ENCODE data around the gene TMEM270. TPM values are rescaled to one million over a fixed set of nuclear protein-coding genes. Genes with fewer than 3 reads are reported as not detected.

The TMEM270 gene
- total RNA-seq, 1 experiment from 2014 or later, result not detected

DNA sequence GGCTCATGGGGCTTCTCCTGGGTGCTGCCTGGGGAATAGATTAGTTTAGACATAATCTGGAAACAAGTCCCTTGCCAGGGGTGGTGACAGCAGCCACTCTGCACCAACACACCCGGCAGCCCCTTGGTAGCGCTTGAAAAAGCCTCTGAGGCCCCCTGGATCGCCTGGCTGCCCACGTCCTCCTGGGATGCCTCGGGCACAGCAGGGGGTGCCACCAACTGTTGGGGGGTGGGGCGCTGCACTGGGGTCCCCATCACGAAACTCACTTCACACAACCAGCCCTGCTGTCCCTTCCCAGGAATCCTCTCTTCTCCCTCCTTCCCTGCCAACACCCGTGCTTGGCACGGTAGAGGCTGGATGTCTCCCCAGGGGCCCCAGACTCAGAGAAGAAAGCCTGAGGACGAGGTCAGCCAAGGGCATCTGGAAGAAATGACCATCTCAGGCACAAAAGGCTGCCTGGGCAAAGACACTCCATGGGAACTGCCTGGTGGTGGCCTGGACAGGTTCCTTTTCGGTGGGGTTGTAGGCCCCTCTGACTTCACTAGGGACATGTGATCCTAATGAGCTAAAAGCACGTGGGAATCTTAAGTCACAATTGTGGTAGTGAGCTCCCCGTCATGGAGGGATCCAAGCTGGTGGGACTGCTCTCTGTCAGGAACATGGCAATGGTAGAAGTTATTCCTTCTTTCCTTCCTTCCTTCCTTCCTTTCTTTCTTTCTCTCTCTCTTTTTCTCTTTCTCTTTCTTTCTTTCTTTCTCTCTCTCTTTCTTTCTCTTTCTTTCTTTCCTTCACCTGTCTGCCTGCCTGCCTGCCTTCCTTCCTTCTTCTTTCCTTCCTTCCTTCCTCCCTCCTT lies 11.3 kb downstream of the TMEM270 start:
- no TSS peak for BruUV-seq (replicated peaks)
- Mint-ChIP-seq H3K9me3 (ENCODE audit: unreplicated experiment) (no peaks in the 10 kb centered on the region), H3K4me3 (ENCODE audit: unreplicated experiment) (no peak overlapping the region), H3K4me1 (ENCODE audit: insufficient read depth, unreplicated experiment) (no peaks in the 10 kb centered on the region), H3K27ac (ENCODE audit: low read depth, unreplicated experiment) (no peak overlapping the region), H3K27me3 (ENCODE audit: insufficient read depth, unreplicated experiment) (peaks cover 14% of the 10 kb centered on the region), H3K36me3 (ENCODE audit: insufficient read depth, unreplicated experiment) (no peaks in the 10 kb centered on the region)
- ChIA-PET CTCF (interaction anchor here (0.6 to 0.7 kb wide), 2 partner anchors 89 to 529 kb away, joined by 3 to 4 read pairs; no protein-coding TSS in a partner anchor), POLR2A (no interaction called here)
- no peak for DNase-seq (ENCODE audit: unreplicated experiment)
- intact Hi-C loops (cut with micrococcal nuclease), result no loop called here
- TF ChIP-seq, protein P1, sequence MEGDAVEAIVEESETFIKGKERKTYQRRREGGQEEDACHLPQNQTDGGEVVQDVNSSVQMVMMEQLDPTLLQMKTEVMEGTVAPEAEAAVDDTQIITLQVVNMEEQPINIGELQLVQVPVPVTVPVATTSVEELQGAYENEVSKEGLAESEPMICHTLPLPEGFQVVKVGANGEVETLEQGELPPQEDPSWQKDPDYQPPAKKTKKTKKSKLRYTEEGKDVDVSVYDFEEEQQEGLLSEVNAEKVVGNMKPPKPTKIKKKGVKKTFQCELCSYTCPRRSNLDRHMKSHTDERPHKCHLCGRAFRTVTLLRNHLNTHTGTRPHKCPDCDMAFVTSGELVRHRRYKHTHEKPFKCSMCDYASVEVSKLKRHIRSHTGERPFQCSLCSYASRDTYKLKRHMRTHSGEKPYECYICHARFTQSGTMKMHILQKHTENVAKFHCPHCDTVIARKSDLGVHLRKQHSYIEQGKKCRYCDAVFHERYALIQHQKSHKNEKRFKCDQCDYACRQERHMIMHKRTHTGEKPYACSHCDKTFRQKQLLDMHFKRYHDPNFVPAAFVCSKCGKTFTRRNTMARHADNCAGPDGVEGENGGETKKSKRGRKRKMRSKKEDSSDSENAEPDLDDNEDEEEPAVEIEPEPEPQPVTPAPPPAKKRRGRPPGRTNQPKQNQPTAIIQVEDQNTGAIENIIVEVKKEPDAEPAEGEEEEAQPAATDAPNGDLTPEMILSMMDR (IDR thresholded peaks at IDR 0.05; ENCODE audit: unreplicated experiment), result no peak

DNA sequence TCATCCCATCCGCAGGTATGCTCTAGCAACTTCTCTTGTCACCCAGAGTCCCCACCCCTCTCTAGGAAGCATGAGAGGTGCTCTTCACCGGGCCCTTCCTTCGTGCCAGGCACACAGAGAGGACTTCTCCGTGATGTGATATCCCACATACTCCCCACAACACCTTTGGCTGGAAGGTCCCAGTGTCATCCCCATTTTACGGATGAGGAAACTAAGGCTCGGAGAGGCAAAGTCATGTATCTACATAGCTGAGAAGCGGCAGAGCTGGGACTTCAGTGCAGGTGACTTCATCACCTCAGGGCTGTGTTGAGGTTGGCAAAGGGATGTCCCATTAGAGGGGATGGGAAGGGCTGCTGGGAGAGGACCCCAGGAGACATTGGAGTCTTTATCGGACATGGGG lies 15.4 kb downstream of the TMEM270 start:
- intact Hi-C loops (cut with micrococcal nuclease), result no loop called here
- Mint-ChIP-seq H3K36me3 (ENCODE audit: insufficient read depth, unreplicated experiment) (no peaks in the 10 kb centered on the region), H3K9me3 (ENCODE audit: unreplicated experiment) (no peaks in the 10 kb centered on the region), H3K4me1 (ENCODE audit: insufficient read depth, unreplicated experiment) (peaks cover 7% of the 10 kb centered on the region), H3K27me3 (ENCODE audit: insufficient read depth, unreplicated experiment) (peaks cover 14% of the 10 kb centered on the region), H3K27ac (ENCODE audit: low read depth, unreplicated experiment) (no peak overlapping the region), H3K4me3 (ENCODE audit: unreplicated experiment) (no peak overlapping the region)
- CTCF ChIA-PET, result interaction anchor here (0.5 to 1.2 kb wide), 2 partner anchors 150 to 516 kb away, joined by 3 to 5 read pairs; no protein-coding TSS in a partner anchor
- TF ChIP-seq, protein P1 (IDR thresholded peaks at IDR 0.05; ENCODE audit: unreplicated experiment), result no peak
- no peak for DNase-seq (ENCODE audit: unreplicated experiment)
- POLR2A ChIA-PET, result no interaction called here
- BruUV-seq (replicated peaks), result no TSS peak

- ChIA-PET POLR2A (no interaction called here), CTCF (interaction anchor here (0.6 to 1.2 kb wide), 2 partner anchors 150 to 468 kb away, joined by 3 to 5 read pairs; no protein-coding TSS in a partner anchor)
- H3K27me3 Mint-ChIP-seq (ENCODE audit: insufficient read depth, unreplicated experiment), result peaks cover 14% of the 10 kb centered on the region
- no peak for DNase-seq (ENCODE audit: unreplicated experiment)
- no TSS peak for BruUV-seq (replicated peaks)
- H3K36me3 Mint-ChIP-seq (ENCODE audit: insufficient read depth, unreplicated experiment), result no peaks in the 10 kb centered on the region
- peaks cover 7% of the 10 kb centered on the region for H3K4me1 Mint-ChIP-seq (ENCODE audit: insufficient read depth, unreplicated experiment)
- intact Hi-C loops (cut with micrococcal nuclease), result no loop called here
- H3K9me3 Mint-ChIP-seq (ENCODE audit: unreplicated experiment), result no peaks in the 10 kb centered on the region
- no peak overlapping the region for H3K4me3 Mint-ChIP-seq (ENCODE audit: unreplicated experiment)
- TF ChIP-seq, protein P1 (IDR thresholded peaks at IDR 0.05; ENCODE audit: unreplicated experiment), result no peak
- H3K27ac Mint-ChIP-seq (ENCODE audit: low read depth, unreplicated experiment), result no peak overlapping the region
These were observed 16.0 kb downstream of the TMEM270 start for GRCh38 chr7:73876973-73877372.

DNA sequence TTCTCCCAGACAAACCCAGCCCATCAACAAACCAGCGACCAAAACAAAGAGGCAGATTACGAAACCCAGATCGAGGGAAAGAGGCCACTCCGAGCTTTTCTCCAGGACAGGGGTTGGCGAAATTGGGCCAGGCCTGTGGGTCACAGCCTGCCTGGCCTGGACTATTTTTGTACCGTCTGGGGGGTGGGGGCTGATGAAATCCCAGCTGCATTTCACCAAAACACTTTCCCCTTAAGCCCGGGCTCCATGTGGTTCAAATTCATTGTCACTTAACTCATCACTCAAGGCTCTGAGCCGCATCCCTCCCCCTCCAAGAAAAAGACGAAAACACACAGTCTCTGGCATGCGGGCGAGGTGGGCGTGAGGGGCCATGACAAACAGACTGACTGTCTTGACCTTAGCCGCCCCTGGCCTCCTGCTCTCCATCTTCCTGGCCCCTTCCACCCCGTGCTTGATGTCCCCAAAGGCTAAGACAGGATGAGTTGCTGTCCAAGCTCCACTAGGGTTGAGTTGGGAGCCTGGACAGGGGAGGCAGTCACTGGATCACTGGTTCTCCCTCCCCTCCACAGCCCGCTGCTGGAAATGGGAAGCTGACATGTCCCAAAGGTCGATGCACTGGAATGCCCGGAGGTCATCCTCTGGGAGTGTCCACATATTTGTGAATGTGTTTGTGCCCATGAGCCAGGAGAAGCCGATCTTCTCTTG lies 19.2 kb downstream of the TMEM270 start:
- H3K4me3 Mint-ChIP-seq (ENCODE audit: unreplicated experiment), result no peak overlapping the region
- no peaks in the 10 kb centered on the region for H3K27me3 Mint-ChIP-seq (ENCODE audit: insufficient read depth, unreplicated experiment)
- H3K9me3 Mint-ChIP-seq (ENCODE audit: unreplicated experiment), result no peaks in the 10 kb centered on the region
- BruUV-seq (replicated peaks), result no TSS peak
- H3K4me1 Mint-ChIP-seq (ENCODE audit: insufficient read depth, unreplicated experiment), result peaks cover 7% of the 10 kb centered on the region
- H3K27ac Mint-ChIP-seq (ENCODE audit: low read depth, unreplicated experiment), result no peak overlapping the region
- no peaks in the 10 kb centered on the region for H3K36me3 Mint-ChIP-seq (ENCODE audit: insufficient read depth, unreplicated experiment)
- CTCF ChIA-PET, result interaction anchor here (0.6 to 4.2 kb wide), 11 partner anchors 10 to 521 kb away, joined by 3 to 22 read pairs (median 4); partner anchors contain the start of gene ELN
- intact Hi-C loops (cut with micrococcal nuclease), result no loop called here
- POLR2A ChIA-PET, result interaction anchor here (0.6 kb wide), 1 partner anchor 13 kb away, joined by 3 read pairs; no protein-coding TSS in a partner anchor
- no peak for DNase-seq (ENCODE audit: unreplicated experiment)
- TF ChIP-seq, protein P1 (IDR thresholded peaks at IDR 0.05; ENCODE audit: unreplicated experiment), result no peak
